ENCODE measurements around the gene ZNF668. TPM values are rescaled to one million over a fixed set of nuclear protein-coding genes. Genes with fewer than 3 reads are reported as not detected.

Gene ZNF668
- total RNA-seq, 4 donors from 2014 or later = 10.0 to 19.2 (median 12.6) TPM

- DNase-seq (ENCODE audit: low spot score in 2 of 2) = no peak
- 63 to 81% methylated on average over 2 of the region's 2 CpGs for WGBS, 2 donors
- no peak for TF ChIP-seq POLR2A (IDR thresholded peaks at IDR 0.05)
- TF ChIP-seq CTCF (IDR thresholded peaks at IDR 0.05) = no peak
- no peak overlapping the region for H3K4me3 ChIP-seq (ENCODE audit: low read depth, poor library complexity, severe bottlenecking)
- intact Hi-C loops (cut with DNase I; ENCODE audit: low total_unique reads) = loop anchor here (5.0 kb wide), 1 partner anchor 103 kb away; the partner anchor contains the start of gene HSD3B7
Observed at GRCh38 chr16:31090540-31090939, 16.5 kb upstream of the ZNF668 start.

GRCh38 chr16:31089199-31089598, 15.2 kb upstream of the ZNF668 start:
- TF ChIP-seq POLR2A (IDR thresholded peaks at IDR 0.05) = no peak
- TF ChIP-seq CTCF (IDR thresholded peaks at IDR 0.05) = no peak
- no peak overlapping the region for H3K4me3 ChIP-seq (ENCODE audit: low read depth, poor library complexity, severe bottlenecking)
- WGBS, 2 donors = 94 to 95% methylated on average over 8 of the region's 8 CpGs
- intact Hi-C loops (cut with DNase I; ENCODE audit: low total_unique reads) = no loop called here
- DNase-seq (ENCODE audit: low spot score in 2 of 2) = no peak

GRCh38 chr16:31088459-31089183, 14.6 kb upstream of the ZNF668 start, which contains the start of gene PRSS53:
Gene PRSS53, minus strand, starts transcription at chr16:31088943. Its CDS starts 134 bp downstream, at chr16:31088809.
- no peak for DNase-seq (ENCODE audit: low spot score in 2 of 2)
- no peak within 1 kb of the TSS for H3K4me3 ChIP-seq (ENCODE audit: low read depth, poor library complexity, severe bottlenecking)
- TF ChIP-seq CTCF (IDR thresholded peaks at IDR 0.05) (no peak), POLR2A (IDR thresholded peaks at IDR 0.05) (no peak)
- intact Hi-C loops (cut with DNase I; ENCODE audit: low total_unique reads) = no loop called here
- 76 to 88% methylated on average over 11 to 13 of the region's 15 CpGs for WGBS, 2 donors

- WGBS, 2 donors = 77 to 79% methylated on average over 3 to 5 of the region's 5 CpGs
- no peak for TF ChIP-seq CTCF (IDR thresholded peaks at IDR 0.05)
- TF ChIP-seq POLR2A (IDR thresholded peaks at IDR 0.05) = no peak
- DNase-seq (ENCODE audit: low spot score in 2 of 2) = no peak
- intact Hi-C loops (cut with DNase I; ENCODE audit: low total_unique reads) = no loop called here
- no peak overlapping the region for H3K4me3 ChIP-seq (ENCODE audit: low read depth, poor library complexity, severe bottlenecking)
Observed at GRCh38 chr16:31087971-31088370, 13.9 kb upstream of the ZNF668 start.

- H3K4me3 ChIP-seq (ENCODE audit: low read depth, poor library complexity, severe bottlenecking) = no peak overlapping the region
- no peak for TF ChIP-seq CTCF (IDR thresholded peaks at IDR 0.05)
- no peak for TF ChIP-seq POLR2A (IDR thresholded peaks at IDR 0.05)
- intact Hi-C loops (cut with DNase I; ENCODE audit: low total_unique reads) = no loop called here
- 77 to 91% methylated on average over 6 to 8 of the region's 8 CpGs for WGBS, 2 donors
- no peak for DNase-seq (ENCODE audit: low spot score in 2 of 2)
Observed at GRCh38 chr16:31087481-31087880, 13.4 kb upstream of the ZNF668 start.

- no peak for DNase-seq (ENCODE audit: low spot score in 2 of 2)
- TF ChIP-seq POLR2A (IDR thresholded peaks at IDR 0.05) (no peak), CTCF (IDR thresholded peaks at IDR 0.05) (no peak)
- intact Hi-C loops (cut with DNase I; ENCODE audit: low total_unique reads) = no loop called here
- H3K4me3 ChIP-seq (ENCODE audit: low read depth, poor library complexity, severe bottlenecking) = no peak overlapping the region
- WGBS, 2 donors = 85 to 88% methylated on average over 5 to 6 of the region's 6 CpGs
Observed at GRCh38 chr16:31086629-31086906, 12.5 kb upstream of the ZNF668 start.
